Transverse colon (tissue), 4 donors: ENCODE data around the gene COL20A1. TPM values are rescaled to one million over a fixed set of nuclear protein-coding genes. Genes with fewer than 3 reads are reported as not detected.

ENCODE experiments used
- DNase-seq: peaks from one replicate; pipeline ENCODE4 v3.0.0-alpha.2; 2019
- H3K27ac ChIP-seq, 4 donors: fragments of 200-600 bp; sonication (generic); 2 replicates each; pipeline ENCODE4 v1.5.1; 2016 to 2018; ENCODE audit warnings: inconsistent platforms in 4 of 4
- H3K27me3 ChIP-seq: fragments of 200-600 bp; sonication (generic); 2 replicates; pipeline ENCODE4 v1.5.1; 2017; ENCODE audit warnings: inconsistent platforms
- H3K36me3 ChIP-seq, 4 donors: fragments of 200-600 bp; sonication (generic); 2 replicates each; pipeline ENCODE4 v1.5.1; 2017 to 2019; ENCODE audit warnings: inconsistent platforms in 4 of 4
- H3K4me1 ChIP-seq, 4 donors: fragments of 200-600 bp; sonication (generic); 2 replicates each; pipeline ENCODE4 v1.5.1; 2017 to 2020; ENCODE audit warnings: inconsistent platforms in 4 of 4
- H3K4me3 ChIP-seq, 4 donors: fragments of 200-600 bp; sonication (generic); 1 replicate in 1 of 4; 2 replicates in 3 of 4; pipeline versions ENCODE4 v1.5.1 to v1.6.1; 2017 to 2019; ENCODE audit warnings: inconsistent platforms in 4 of 4
- H3K9me3 ChIP-seq, 2 donors: fragments of 200-600 bp; sonication (generic); 2 replicates each; pipeline ENCODE4 v1.5.1; 2017 to 2019; ENCODE audit warnings: inconsistent platforms in 2 of 2
- EP300 ChIP-seq: sonication (generic); formaldehyde crosslinking; IDR thresholded peaks from one replicate; pipeline ENCODE4 v1.6.1; 2017; ENCODE audit warnings: antibody characterized with exemption, low read depth
- POLR2A ChIP-seq: fragments of 450-650 bp; IDR thresholded peaks from one replicate; pipeline ENCODE4 v1.6.1; 2016; ENCODE audit warnings: antibody characterized with exemption, mild to moderate bottlenecking, moderate library complexity
- POLR2AphosphoS5 ChIP-seq, 3 donors: sonication (generic); formaldehyde crosslinking; IDR thresholded peaks; one replicate each; pipeline ENCODE4 v1.6.1; 2016; ENCODE audit warnings: antibody characterized with exemption in 3 of 3
- WGBS, 2 donors: methylation state at CpG; one replicate each; pipeline ENCODE4 v1.1.5; 2018; ENCODE audit warnings: low coverage in 1 of 2; 5-methylcytosine and 5-hydroxymethylcytosine counted together
- in situ Hi-C, 4 donors: fragments of 200-750 bp; cut with MboI; loops; one replicate each; pipeline versions ENCODE4 v1.15.0 to v1.15.1; 2017; ENCODE audit warnings: low sequenced_read_pairs in 3 of 4, low pct_ligation_motif_present in 1 of 4, low pct_unique_long_range_greater_than_20kb in 1 of 4
- intact Hi-C: fragments of 100-400 bp; cut with DNase I; formaldehyde crosslinking; loops from one replicate; pipeline ENCODE4 v1.15.1; 2023; ENCODE audit warnings: low total_unique reads
- total RNA-seq, 4 donors: library from RNA; depleted of rRNA; stranded (reverse); fragments of >200 nt; gene quantifications; one replicate each; pipeline ENCODE4 v1.1.0, GENCODE V29; 2016
- TF ChIP-seq, protein P1 (sequence below), 5 experiments: fragments of 200-600 bp in 3 of 5; fragments of 450-650 bp in 2 of 5; sonication (generic) in 3 of 5; IDR thresholded peaks; 1 replicate in 2 of 5; 2 replicates in 3 of 5; pipeline ENCODE4 v1.5.1; 2016 to 2017; ENCODE audit warnings: antibody characterized with exemption in 5 of 5, inconsistent platforms in 3 of 5, mild to moderate bottlenecking in 2 of 5, moderate library complexity in 1 of 5

The COL20A1 gene
- total RNA-seq, 4 donors from 2014 or later, result 43.8 TPM; not detected in 3

- Histone ChIP-seq H3K27ac (no peak overlapping the region), H3K4me3 (no peak overlapping the region), H3K27me3 (peaks cover 41% of the 10 kb centered on the region), H3K36me3 (no peaks in the 10 kb centered on the region), H3K9me3 (no peaks in the 10 kb centered on the region), H3K4me1 (no peaks in the 10 kb centered on the region)
- in situ Hi-C loops, result no loop called here
- WGBS, 2 donors, result 65% methylated on average over 16 of the region's 20 CpGs; no CpG with 5 or more reads in 1 of the 2 donors
- intact Hi-C loops, result loop anchor here (5.0 kb wide), 1 partner anchor 72 kb away; no protein-coding TSS in a partner anchor
- TF ChIP-seq POLR2A (no peak), EP300 (no peak), POLR2AphosphoS5 (IDR thresholded peaks at IDR 0.05) (no peak)
- TF ChIP-seq, protein P1, sequence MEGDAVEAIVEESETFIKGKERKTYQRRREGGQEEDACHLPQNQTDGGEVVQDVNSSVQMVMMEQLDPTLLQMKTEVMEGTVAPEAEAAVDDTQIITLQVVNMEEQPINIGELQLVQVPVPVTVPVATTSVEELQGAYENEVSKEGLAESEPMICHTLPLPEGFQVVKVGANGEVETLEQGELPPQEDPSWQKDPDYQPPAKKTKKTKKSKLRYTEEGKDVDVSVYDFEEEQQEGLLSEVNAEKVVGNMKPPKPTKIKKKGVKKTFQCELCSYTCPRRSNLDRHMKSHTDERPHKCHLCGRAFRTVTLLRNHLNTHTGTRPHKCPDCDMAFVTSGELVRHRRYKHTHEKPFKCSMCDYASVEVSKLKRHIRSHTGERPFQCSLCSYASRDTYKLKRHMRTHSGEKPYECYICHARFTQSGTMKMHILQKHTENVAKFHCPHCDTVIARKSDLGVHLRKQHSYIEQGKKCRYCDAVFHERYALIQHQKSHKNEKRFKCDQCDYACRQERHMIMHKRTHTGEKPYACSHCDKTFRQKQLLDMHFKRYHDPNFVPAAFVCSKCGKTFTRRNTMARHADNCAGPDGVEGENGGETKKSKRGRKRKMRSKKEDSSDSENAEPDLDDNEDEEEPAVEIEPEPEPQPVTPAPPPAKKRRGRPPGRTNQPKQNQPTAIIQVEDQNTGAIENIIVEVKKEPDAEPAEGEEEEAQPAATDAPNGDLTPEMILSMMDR (IDR thresholded peaks at IDR 0.05), result no peak
- DNase-seq, result no peak
Measured at GRCh38 chr20:63310265-63310991, 17.4 kb downstream of the COL20A1 start.

GRCh38 chr20:63311186-63311832 lies 18.3 kb downstream of the COL20A1 start:
- no peak overlapping the region for H3K27ac ChIP-seq
- no peak for DNase-seq
- no peaks in the 10 kb centered on the region for H3K4me1 ChIP-seq
- TF ChIP-seq POLR2A, result no peak
- TF ChIP-seq EP300, result no peak
- TF ChIP-seq POLR2AphosphoS5 (IDR thresholded peaks at IDR 0.05), result no peak
- TF ChIP-seq, protein P1 (IDR thresholded peaks at IDR 0.05), result no peak
- H3K9me3 ChIP-seq, result no peaks in the 10 kb centered on the region
- whole genome bisulfite sequencing, 2 donors, result 75% methylated on average over 16 of the region's 29 CpGs; no CpG with 5 or more reads in 1 of the 2 donors
- peaks cover 34% of the 10 kb centered on the region for H3K27me3 ChIP-seq
- intact Hi-C loops, result loop anchor here (5.0 kb wide), 1 partner anchor 71 kb away; no protein-coding TSS in a partner anchor
- in situ Hi-C loops, result no loop called here
- H3K4me3 ChIP-seq, result no peak overlapping the region
- no peaks in the 10 kb centered on the region for H3K36me3 ChIP-seq

- H3K27me3 ChIP-seq, result peaks cover 29% of the 10 kb centered on the region
Measured at GRCh38 chr20:63311833-63312243, 18.9 kb downstream of the COL20A1 start.

DNA sequence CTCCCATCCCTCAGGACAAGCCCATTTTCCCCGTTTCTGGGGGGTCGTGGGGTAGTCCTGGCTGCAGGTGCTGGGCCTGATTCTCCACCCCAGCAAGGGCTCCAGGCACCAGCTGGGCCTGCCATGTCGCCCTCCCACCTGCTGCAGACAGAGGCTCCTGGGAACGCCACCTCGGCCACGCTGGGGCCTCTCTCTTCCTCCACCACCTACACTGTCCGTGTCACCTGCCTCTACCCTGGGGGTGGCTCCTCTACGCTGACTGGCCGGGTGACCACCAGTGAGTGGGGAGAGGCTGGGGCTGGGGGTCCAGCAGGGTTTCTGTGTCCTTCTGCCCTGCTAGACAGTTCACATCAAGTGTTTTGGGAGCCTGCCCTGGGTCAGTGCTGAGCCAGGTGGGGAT lies 19.3 kb downstream of the COL20A1 start:
- H3K4me3 ChIP-seq, result no peak overlapping the region
- no peaks in the 10 kb centered on the region for H3K36me3 ChIP-seq
- H3K4me1 ChIP-seq, result no peaks in the 10 kb centered on the region
- DNase-seq, result no peak
- peaks cover 24% of the 10 kb centered on the region for H3K27me3 ChIP-seq
- intact Hi-C loops (loop anchor here (5.0 kb wide), 1 partner anchor 70 kb away; no protein-coding TSS in a partner anchor), in situ Hi-C loops (no loop called here)
- TF ChIP-seq, protein P1 (IDR thresholded peaks at IDR 0.05), result no peak
- no peak for TF ChIP-seq POLR2A
- no peak for TF ChIP-seq EP300
- no peak for TF ChIP-seq POLR2AphosphoS5 (IDR thresholded peaks at IDR 0.05)
- no peaks in the 10 kb centered on the region for H3K9me3 ChIP-seq
- no peak overlapping the region for H3K27ac ChIP-seq
- WGBS, 2 donors, result 75% methylated on average over 4 of the region's 9 CpGs; no CpG with 5 or more reads in 1 of the 2 donors

More at GRCh38 chr20:63311833-63312243, 18.9 kb downstream of the COL20A1 start:
- no peaks in the 10 kb centered on the region for H3K36me3 ChIP-seq
- in situ Hi-C loops (no loop called here), intact Hi-C loops (loop anchor here (5.0 kb wide), 1 partner anchor 70 kb away; no protein-coding TSS in a partner anchor)
- 76% methylated on average over 10 of the region's 18 CpGs; no CpG with 5 or more reads in 1 of the 2 donors for WGBS, 2 donors
- TF ChIP-seq POLR2A, result no peak
- H3K9me3 ChIP-seq, result no peaks in the 10 kb centered on the region
- DNase-seq, result no peak
- H3K27ac ChIP-seq, result no peak overlapping the region
- no peak overlapping the region for H3K4me3 ChIP-seq
- H3K4me1 ChIP-seq, result no peaks in the 10 kb centered on the region
